Endothelial cell of umbilical vein (primary cell): Measurements from ENCODE around the gene ERGIC1. TPM values are rescaled to one million over a fixed set of nuclear protein-coding genes. Genes with fewer than 3 reads are reported as not detected.

ENCODE experiments used
- BruUV-seq: library from RNA; stranded (reverse); fragments of 400-500 nt; replicated peaks from 2 replicates; lab custom pipeline; 2021; lab: Mats Ljungman, UMichigan
- CTCF ChIA-PET: fragments of 300-600, 350-600 bp; sonication (Branson Sonifier 250); formaldehyde crosslinking; loops from one replicate; lab custom pipeline; 2021; ENCODE audit warnings: antibody characterized with exemption, inconsistent platforms; lab: Charles Lee
- POLR2A ChIA-PET: fragments of 300-600, 350-600 bp; sonication (Branson Sonifier 250); formaldehyde crosslinking; loops from one replicate; lab custom pipeline; 2021; ENCODE audit warnings: antibody characterized with exemption, inconsistent platforms; lab: Charles Lee
- DNase-seq: peaks from one replicate; pipeline ENCODE4 v3.0.0-alpha.2; 2011; ENCODE audit warnings: low read depth, low spot score
- FAIRE-seq: peaks from 2 replicates; lab custom pipeline; 2011; peaks lifted over from hg19 to GRCh38; lab: Jason Lieb, UNC
- H2AFZ ChIP-seq: 2 replicates; pipeline ENCODE4 v1.6.0; 2012; ENCODE audit warnings: low read depth, low read length, control low read depth, inconsistent platforms
- H3K27ac ChIP-seq: 2 replicates; pipeline ENCODE4 v1.5.1; 2011; ENCODE audit warnings: low read depth, mild to moderate bottlenecking, control low read depth, low read length, moderate library complexity; ENCODE audit not compliant: insufficient read depth
- H3K27me3 ChIP-seq, 2 experiments: 2 replicates each; pipeline versions ENCODE4 v1.6.0 to v1.6.1; 2011; ENCODE audit warnings: low read length in 2 of 2, mixed read lengths in 1 of 2; ENCODE audit not compliant: control insufficient read depth in 2 of 2, insufficient read depth in 2 of 2
- H3K36me3 ChIP-seq, 2 experiments: 2 replicates in 1 of 2; 3 replicates in 1 of 2; pipeline ENCODE4 v1.5.1; 2011; ENCODE audit warnings: low read length in 2 of 2, mild to moderate bottlenecking in 1 of 2, moderate library complexity in 1 of 2; ENCODE audit not compliant: control insufficient read depth in 2 of 2, insufficient read depth in 2 of 2; ENCODE audit errors: extremely low read depth in 1 of 2
- H3K4me1 ChIP-seq: 3 replicates; pipeline ENCODE4 v1.5.1; 2011; ENCODE audit warnings: mild to moderate bottlenecking, low read length; ENCODE audit not compliant: control insufficient read depth, insufficient read depth; ENCODE audit errors: extremely low read depth
- H3K4me2 ChIP-seq: 2 replicates; pipeline ENCODE4 v1.6.1; 2011; ENCODE audit warnings: low read length, control low read depth, mixed read lengths; ENCODE audit not compliant: insufficient read depth
- H3K4me3 ChIP-seq, 3 experiments: fragments of 200-600 bp in 1 of 3; sonication (generic), shearing (Covaris generic) in 1 of 3; replicated peaks in 1 of 3; 2 replicates each; pipeline ENCODE4 v1.5.1; 2011 to 2016; ENCODE audit warnings: control low read depth in 3 of 3, low read length in 3 of 3, mild to moderate bottlenecking in 2 of 3, inconsistent platforms in 1 of 3, low read depth in 1 of 3, moderate library complexity in 1 of 3; ENCODE audit not compliant: insufficient read depth in 1 of 3
- H3K79me2 ChIP-seq: 2 replicates; pipeline ENCODE4 v1.6.0; 2012; ENCODE audit warnings: low read length, inconsistent platforms; ENCODE audit not compliant: control insufficient read depth, insufficient read depth
- H3K9ac ChIP-seq: replicated peaks from 2 replicates; pipeline ENCODE3; 2011; ENCODE audit warnings: low read length, control low read depth; ENCODE audit not compliant: insufficient read depth; ENCODE audit errors: extremely low read depth
- H3K9me1 ChIP-seq: replicated peaks from 3 replicates; pipeline ENCODE4 v1.6.0; 2011; ENCODE audit warnings: mild to moderate bottlenecking, low read length; ENCODE audit not compliant: control insufficient read depth, insufficient read depth; ENCODE audit errors: extremely low read depth
- H3K9me3 ChIP-seq: replicated peaks from 2 replicates; pipeline ENCODE4 v1.5.1; 2012; ENCODE audit warnings: low read length, inconsistent platforms; ENCODE audit not compliant: control insufficient read depth, insufficient read depth
- H4K20me1 ChIP-seq: replicated peaks from 2 replicates; pipeline ENCODE3; 2011; ENCODE audit warnings: mild to moderate bottlenecking, low read length; ENCODE audit not compliant: control insufficient read depth, insufficient read depth; ENCODE audit errors: extremely low read depth
- CTCF ChIP-seq, 2 donors: IDR thresholded peaks; 1 replicate in 1 of 2; 2 replicates in 1 of 2; pipeline ENCODE4 v1.5.1; 2011; ENCODE audit warnings: low read length in 2 of 2, mild to moderate bottlenecking in 2 of 2, moderate library complexity in 2 of 2, control low read depth in 1 of 2, inconsistent platforms in 1 of 2, low read depth in 1 of 2; ENCODE audit not compliant: insufficient read depth in 1 of 2; ENCODE audit errors: extremely low read depth in 1 of 2
- EZH2 ChIP-seq: IDR thresholded peaks from 2 replicates; pipeline ENCODE4 v1.6.1; 2012; ENCODE audit warnings: borderline replicate concordance, low read depth, mild to moderate bottlenecking, moderate library complexity, low read length, inconsistent platforms; ENCODE audit not compliant: severe bottlenecking
- FOS ChIP-seq: IDR thresholded peaks from 2 replicates; pipeline ENCODE4 v1.6.1; 2011; ENCODE audit warnings: mild to moderate bottlenecking, low read length, moderate library complexity, borderline replicate concordance; ENCODE audit not compliant: insufficient read depth
- GATA2 ChIP-seq: IDR thresholded peaks from 2 replicates; pipeline ENCODE4 v1.7.0; 2011; ENCODE audit warnings: low read depth, mild to moderate bottlenecking, moderate library complexity, mixed read lengths, low read length; ENCODE audit not compliant: insufficient read length, insufficient read depth
- JUN ChIP-seq: IDR thresholded peaks from 2 replicates; pipeline ENCODE4 v1.6.1; 2011; ENCODE audit warnings: borderline replicate concordance, low read depth; ENCODE audit not compliant: insufficient read length, insufficient read depth
- dilution Hi-C: fragments of 300-500 bp; cut with MboI; formaldehyde crosslinking; loops from one replicate; pipeline ENCODE4 v1.15.0; 2019; ENCODE audit warnings: low sequenced_read_pairs; ENCODE audit not compliant: extremely low pct_ligation_motif_present
- intact Hi-C: fragments of 100-400 bp; cut with micrococcal nuclease; formaldehyde crosslinking; loops from one replicate; pipeline ENCODE4 v1.10.0; 2022
- polyA plus RNA-seq, 4 experiments: library from polyadenylated mRNA; depleted of rRNA in 3 of 4; stranded (reverse) in 3 of 4; unstranded in 1 of 4; fragments of >200 nt; gene quantifications; 2 replicates each; pipeline versions ENCODE4 v1.2.1 to v1.2.3, GENCODE V29; 2011 to 2012; ENCODE audit warnings: missing spikeins in 1 of 4
- total RNA-seq: library from RNA; stranded (reverse); gene quantifications from 2 replicates; pipeline ENCODE4 v1.2.3, GENCODE V29; 2021
- TF ChIP-seq, protein P1 (sequence below): IDR thresholded peaks from 2 replicates; pipeline ENCODE4 v1.6.1; 2011; ENCODE audit not compliant: insufficient read depth, insufficient read length

ERGIC1 gene
- total and polyA plus RNA-seq, 2 donors (not counting 3 experiments of a cell fraction or from before 2014, with no cell fraction given), result 105 to 109 TPM

DNA sequence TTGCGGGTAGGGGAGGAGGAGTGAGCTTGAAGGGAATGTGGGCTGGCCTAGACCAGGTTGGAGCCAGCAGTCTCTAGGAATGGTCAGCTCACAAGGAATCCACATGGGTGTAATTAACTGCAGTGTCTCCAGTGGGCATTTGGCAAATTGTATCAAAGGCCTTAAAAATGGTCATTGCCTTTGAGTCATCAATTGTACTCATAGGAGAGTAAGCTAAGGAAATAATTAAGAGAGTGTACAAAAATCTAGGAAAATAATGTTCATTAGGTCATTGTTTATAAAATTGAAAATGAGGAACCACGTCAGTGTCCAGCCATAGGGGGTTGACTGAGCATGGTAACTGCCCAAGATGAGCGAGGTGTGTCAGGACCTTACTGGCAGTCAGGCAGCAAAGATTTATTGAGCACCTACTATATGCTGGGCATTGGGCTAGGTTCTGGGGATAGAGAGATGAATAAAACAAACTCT is 95.4 kb downstream of the ERGIC1 start:
- DNase-seq (peak; percentile 61), FAIRE-seq (peak; percentile 76)
- intact Hi-C loops, result no loop called here
- ChIA-PET POLR2A (interaction anchor here (0.8 kb wide), 1 partner anchor 158 kb away, joined by 3 read pairs; the partner anchor contains the start of gene DUSP1), CTCF (interaction anchor here (0.7 to 3.5 kb wide), 9 partner anchors 8 to 222 kb away, joined by 3 to 27 read pairs (median 4); no protein-coding TSS in a partner anchor)
- H3K4me1 ChIP-seq, result peaks cover 31% of the 10 kb centered on the region
- no peak overlapping the region for H3K9ac ChIP-seq
- no peaks in the 10 kb centered on the region for H3K9me3 ChIP-seq
- H3K4me3 ChIP-seq, result no peak overlapping the region
- no peaks in the 10 kb centered on the region for H3K79me2 ChIP-seq
- no peaks in the 10 kb centered on the region for H3K9me1 ChIP-seq
- peaks cover 0 to 10% of the 10 kb centered on the region in 2 experiments for H3K36me3 ChIP-seq
- dilution Hi-C loops, result no loop called here
- BruUV-seq, result no TSS peak
- no peaks in the 10 kb centered on the region for H4K20me1 ChIP-seq
- H3K27ac ChIP-seq, result peak overlapping the region; percentile 45
- TF ChIP-seq FOS (peak; percentile 61), CTCF (IDR thresholded peaks at IDR 0.05; ENCODE audit: extremely low read depth in 1 of 2, insufficient read depth in 1 of 2, low read depth in 1 of 2, low read length in 2 of 2) (no peak), GATA2 (no peak), EZH2 (no peak), JUN (no peak)
- TF ChIP-seq, protein P1, sequence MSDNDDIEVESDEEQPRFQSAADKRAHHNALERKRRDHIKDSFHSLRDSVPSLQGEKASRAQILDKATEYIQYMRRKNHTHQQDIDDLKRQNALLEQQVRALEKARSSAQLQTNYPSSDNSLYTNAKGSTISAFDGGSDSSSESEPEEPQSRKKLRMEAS, result no peak
- H3K4me2 ChIP-seq, result no peak overlapping the region
- H3K27me3 ChIP-seq, result no peaks in the 10 kb centered on the region
- no peak overlapping the region for H2AFZ ChIP-seq
